Measurements from ENCODE around the gene ANKRD12.
A peak's percentile ranks its signal among the peaks of the same experiment; 100 is the strongest.

Gene ANKRD12

DNA sequence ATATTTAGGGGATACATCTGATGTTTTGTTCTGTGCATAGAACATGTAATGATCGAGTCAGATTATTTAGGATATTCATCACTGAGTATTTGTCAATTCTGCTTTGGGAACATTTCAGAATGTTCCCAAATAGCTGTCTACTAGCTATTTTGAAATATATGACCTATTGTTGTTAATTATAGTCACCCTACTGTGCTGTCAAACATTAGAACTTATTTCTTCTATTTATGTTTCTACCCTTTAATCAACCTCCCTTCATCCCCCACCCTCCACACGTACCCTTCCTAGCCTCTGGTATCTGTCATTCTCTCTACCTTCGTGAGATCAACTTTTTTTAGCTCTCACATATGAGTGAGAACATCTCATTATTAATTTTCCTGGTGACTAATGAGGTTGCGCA is 40.9 kb downstream of the ANKRD12 start:
- no peak overlapping the region for H3K27ac Mint-ChIP-seq
- no peak overlapping the region for H3K4me3 Mint-ChIP-seq

GRCh38 chr18:9178557-9178956 is 42.0 kb downstream of the ANKRD12 start:
- Mint-ChIP-seq H3K9me3 (peaks cover 0 to 4% of the 10 kb centered on the region in 2 donors), H3K4me3 (no peak overlapping the region), H3K27me3 (no peaks in the 10 kb centered on the region), H3K4me1 (peaks cover 48% of the 10 kb centered on the region), H3K27ac (no peak overlapping the region)
- DNase-seq = no peak
- ATAC-seq = no peak

More for the DNA sequence above, 40.9 kb downstream of the ANKRD12 start:
- no peaks in the 10 kb centered on the region for H3K9me3 Mint-ChIP-seq
- DNase-seq (no peak), ATAC-seq (no peak)
- peaks cover 54% of the 10 kb centered on the region for H3K4me1 Mint-ChIP-seq
- H3K27me3 Mint-ChIP-seq = no peaks in the 10 kb centered on the region

DNA sequence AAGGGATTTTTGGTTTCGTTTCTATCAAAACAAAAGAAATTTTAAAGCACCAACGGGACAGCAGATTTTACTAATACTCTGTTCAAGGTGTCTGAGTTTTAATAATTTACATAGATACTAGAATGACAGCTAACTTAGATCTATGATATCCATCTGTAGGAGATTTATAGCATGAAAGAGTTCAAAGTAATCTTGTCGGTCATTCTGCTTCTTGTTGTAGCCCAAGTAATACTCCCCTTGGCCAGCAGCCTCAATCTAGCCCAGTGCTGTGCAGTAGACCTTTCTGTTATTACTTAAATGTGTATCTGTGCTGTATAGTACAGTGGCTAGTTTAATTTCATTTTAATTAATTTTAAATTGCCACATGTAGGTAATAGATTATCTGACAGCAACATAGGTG is 44.7 kb downstream of the ANKRD12 start:
- no peak overlapping the region for H3K4me3 Mint-ChIP-seq
- no peak overlapping the region for H3K27ac Mint-ChIP-seq
- peaks cover 54% of the 10 kb centered on the region for H3K4me1 Mint-ChIP-seq
- H3K27me3 Mint-ChIP-seq = no peaks in the 10 kb centered on the region
- ATAC-seq (no peak), DNase-seq (no peak)
- peaks cover 0 to 5% of the 10 kb centered on the region in 2 donors for H3K9me3 Mint-ChIP-seq

DNA sequence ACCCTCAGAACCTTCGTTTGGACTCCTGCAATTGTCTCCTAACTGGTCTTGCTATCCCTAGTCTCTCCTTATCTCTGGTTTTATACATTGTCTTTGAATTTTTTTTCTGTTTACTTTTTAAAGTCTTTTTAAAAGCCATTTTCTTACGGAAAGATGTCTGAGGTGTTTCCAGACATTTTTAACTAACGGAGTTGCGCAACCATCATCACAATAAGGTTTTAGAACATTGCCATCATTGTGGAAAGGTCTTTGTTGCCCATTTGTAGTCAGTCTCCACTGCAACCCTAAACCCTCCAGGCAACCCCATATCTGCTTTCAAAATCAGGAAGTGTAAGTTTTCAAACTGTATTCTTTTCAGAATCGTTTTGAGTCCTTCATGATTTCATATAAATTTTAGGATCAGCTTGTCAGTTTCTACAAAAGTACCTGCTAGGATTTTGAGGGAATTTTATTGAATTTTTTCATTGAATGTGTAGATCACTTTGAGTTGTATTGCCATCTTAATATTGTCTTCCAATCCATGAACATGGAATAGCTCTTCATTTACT is 46.3 kb downstream of the ANKRD12 start:
- H3K4me3 Mint-ChIP-seq = no peak overlapping the region
- DNase-seq = no peak
- peaks cover 0 to 5% of the 10 kb centered on the region in 2 donors for H3K9me3 Mint-ChIP-seq
- ATAC-seq = no peak
- H3K27me3 Mint-ChIP-seq = no peaks in the 10 kb centered on the region
- H3K4me1 Mint-ChIP-seq = peaks cover 48% of the 10 kb centered on the region
- H3K27ac Mint-ChIP-seq = no peak overlapping the region

- H3K9me3 Mint-ChIP-seq = peaks cover 0 to 5% of the 10 kb centered on the region in 2 donors
- H3K27me3 Mint-ChIP-seq = no peaks in the 10 kb centered on the region
Measured at GRCh38 chr18:9184998-9185613, 48.5 kb downstream of the ANKRD12 start.

GRCh38 chr18:9188359-9189231 is 52.0 kb downstream of the ANKRD12 start:
- Mint-ChIP-seq H3K9me3 (peaks cover 0 to 2% of the 10 kb centered on the region in 2 donors), H3K4me1 (peaks cover 27% of the 10 kb centered on the region), H3K27me3 (no peaks in the 10 kb centered on the region), H3K4me3 (no peak overlapping the region), H3K27ac (peak overlapping the region in 1 of 2 donors; percentile 9)
- ATAC-seq (no peak), DNase-seq (no peak)

More at GRCh38 chr18:9184998-9185613, 48.5 kb downstream of the ANKRD12 start:
- ATAC-seq (no peak), DNase-seq (no peak)
- Mint-ChIP-seq H3K4me1 (peaks cover 34% of the 10 kb centered on the region), H3K27ac (peak overlapping the region; percentile 0 to 73), H3K4me3 (peak overlapping the region; percentile 47 to 71)

DNA sequence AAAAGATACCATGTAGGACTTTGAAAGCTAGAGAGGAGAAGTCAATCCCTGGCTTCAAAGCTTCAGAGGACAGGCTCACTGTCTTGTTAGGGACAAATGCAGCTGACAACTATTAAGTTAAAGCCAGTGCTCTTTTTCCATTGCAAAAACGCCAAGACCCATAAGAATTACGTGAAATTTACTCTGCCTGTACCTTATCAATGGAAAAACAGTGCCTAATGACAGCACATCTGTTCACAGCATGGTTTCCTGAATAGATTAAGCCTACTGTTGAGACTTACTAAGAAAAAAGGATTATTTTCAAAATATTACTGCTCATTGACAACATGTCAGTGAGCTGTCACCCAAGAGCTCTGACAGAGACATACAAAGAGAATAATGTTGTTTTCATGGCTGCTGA is 52.9 kb downstream of the ANKRD12 start:
- Mint-ChIP-seq H3K27ac (no peak overlapping the region), H3K4me1 (peaks cover 22% of the 10 kb centered on the region), H3K4me3 (no peak overlapping the region), H3K9me3 (no peaks in the 10 kb centered on the region), H3K27me3 (no peaks in the 10 kb centered on the region)
- DNase-seq (no peak), ATAC-seq (no peak)

- Mint-ChIP-seq H3K27ac (peak overlapping the region in 1 of 2 donors; percentile 22), H3K4me1 (peaks cover 9% of the 10 kb centered on the region), H3K4me3 (no peak overlapping the region), H3K27me3 (no peaks in the 10 kb centered on the region), H3K9me3 (no peaks in the 10 kb centered on the region)
- ATAC-seq (no peak), DNase-seq (no peak)
Measured at GRCh38 chr18:9191658-9192256, 55.2 kb downstream of the ANKRD12 start.

GRCh38 chr18:9193031-9193430 is 56.5 kb downstream of the ANKRD12 start:
- Mint-ChIP-seq H3K4me3 (no peak overlapping the region), H3K27me3 (no peaks in the 10 kb centered on the region), H3K27ac (peak overlapping the region; percentile 25 to 63), H3K9me3 (no peaks in the 10 kb centered on the region), H3K4me1 (peaks cover 9% of the 10 kb centered on the region)
- no peak for ATAC-seq
- no peak for DNase-seq

GRCh38 chr18:9196568-9196967 is 60.0 kb downstream of the ANKRD12 start:
- no peak overlapping the region for H3K4me3 Mint-ChIP-seq
- H3K9me3 Mint-ChIP-seq = no peaks in the 10 kb centered on the region
- no peak for ATAC-seq
- H3K27ac Mint-ChIP-seq = no peak overlapping the region
- DNase-seq = no peak
- no peaks in the 10 kb centered on the region for H3K27me3 Mint-ChIP-seq
- H3K4me1 Mint-ChIP-seq = peaks cover 6% of the 10 kb centered on the region

- Mint-ChIP-seq H3K4me1 (no peaks in the 10 kb centered on the region), H3K27me3 (no peaks in the 10 kb centered on the region), H3K9me3 (no peaks in the 10 kb centered on the region), H3K4me3 (no peak overlapping the region), H3K27ac (peak overlapping the region in 1 of 2 donors; percentile 16)
- ATAC-seq (no peak), DNase-seq (no peak)
Measured at GRCh38 chr18:9199681-9200080, 63.1 kb downstream of the ANKRD12 start.

GRCh38 chr18:9201224-9201623 is 64.6 kb downstream of the ANKRD12 start:
- Mint-ChIP-seq H3K4me3 (no peak overlapping the region), H3K4me1 (no peaks in the 10 kb centered on the region), H3K9me3 (no peaks in the 10 kb centered on the region), H3K27me3 (no peaks in the 10 kb centered on the region), H3K27ac (no peak overlapping the region)
- ATAC-seq = no peak
- no peak for DNase-seq

- Mint-ChIP-seq H3K4me3 (no peak overlapping the region), H3K27ac (no peak overlapping the region), H3K4me1 (no peaks in the 10 kb centered on the region), H3K9me3 (no peaks in the 10 kb centered on the region), H3K27me3 (no peaks in the 10 kb centered on the region)
- DNase-seq = no peak
- ATAC-seq = no peak
Measured at GRCh38 chr18:9204659-9205058, 68.1 kb downstream of the ANKRD12 start.

- H3K4me3 Mint-ChIP-seq = no peak overlapping the region
- ATAC-seq = no peak
- no peaks in the 10 kb centered on the region for H3K4me1 Mint-ChIP-seq
- H3K27ac Mint-ChIP-seq = no peak overlapping the region
- no peaks in the 10 kb centered on the region for H3K9me3 Mint-ChIP-seq
- DNase-seq = no peak
- no peaks in the 10 kb centered on the region for H3K27me3 Mint-ChIP-seq
Measured at GRCh38 chr18:9206421-9206820, 69.8 kb downstream of the ANKRD12 start.

- H3K4me1 Mint-ChIP-seq = no peaks in the 10 kb centered on the region
- ATAC-seq = no peak
- H3K9me3 Mint-ChIP-seq = no peaks in the 10 kb centered on the region
- no peaks in the 10 kb centered on the region for H3K27me3 Mint-ChIP-seq
- no peak overlapping the region for H3K27ac Mint-ChIP-seq
- H3K4me3 Mint-ChIP-seq = no peak overlapping the region
- no peak for DNase-seq
Measured at GRCh38 chr18:9209279-9209678, 72.7 kb downstream of the ANKRD12 start.

- Mint-ChIP-seq H3K27me3 (no peaks in the 10 kb centered on the region), H3K4me3 (no peak overlapping the region)
- no peak for DNase-seq
Measured at GRCh38 chr18:9210966-9211365, 74.4 kb downstream of the ANKRD12 start.

More at GRCh38 chr18:9210966-9211365, 74.4 kb downstream of the ANKRD12 start:
- Mint-ChIP-seq H3K9me3 (no peaks in the 10 kb centered on the region), H3K4me1 (no peaks in the 10 kb centered on the region), H3K27ac (no peak overlapping the region)
- ATAC-seq = no peak

Data from stimulated activated naive CD8-positive, alpha-beta T cell treated with anti-CD3 and anti-CD28 coated beads, Interleukin-15, amount 100 ng/mL, for 72 hours (primary cell).